ENCODE measurements around the gene MYO5B. TPM values are rescaled to one million over a fixed set of nuclear protein-coding genes. Genes with fewer than 3 reads are reported as not detected.

The MYO5B gene
- total and polyA plus RNA-seq, 2 of the 4 experiments (the other 2 are of a cell fraction), result 0.24 to 0.54 TPM

- Histone ChIP-seq H4K5ac (ENCODE audit: low read depth, low read length) (peak overlapping the region; percentile 4; the same call in 1 of the 2 replicates), H3K36me3 (ENCODE audit: control insufficient read depth, insufficient read depth, low read length) (no peaks in the 10 kb centered on the region), H3K4me3 (ENCODE audit: insufficient read depth, low read depth, low read length) (no peak overlapping the region), H4K8ac (ENCODE audit: low read depth in 2 of 2, low read length in 2 of 2) (peak overlapping the region; percentile 80 to 91; a peak in 2 of 4 replicates), H2AK9ac (replicated peaks; ENCODE audit: low read depth, low read length, poor library complexity) (no peak overlapping the region), H3K4me1 (ENCODE audit: control insufficient read depth, insufficient read depth, low read length) (peaks cover 5% of the 10 kb centered on the region; the same call in 1 of the 2 replicates), H3K4ac (ENCODE audit: low read depth, low read length) (peak overlapping the region; percentile 93), H2BK20ac (ENCODE audit: low read depth, low read length) (peak overlapping the region; percentile 92), H3K79me1 (ENCODE audit: low read depth in 1 of 2, low read length in 2 of 2) (0 out of 4 replicates have a peak, but pooled peaks cover 0 to 2% of the 10 kb centered on the region in 2 experiments), H2AFZ (replicated peaks; ENCODE audit: low read length, poor library complexity) (no peak overlapping the region), H3K9me1 (ENCODE audit: insufficient read depth, low read length) (peaks cover 8% of the 10 kb centered on the region; the same call in 1 of the 2 replicates), H3K14ac (replicated peaks; ENCODE audit: low read depth, low read length) (0 out of 2 replicates have a peak overlapping the region, but pooled peaks have one; percentile 74), H3K18ac (ENCODE audit: low read depth, low read length) (peak overlapping the region; percentile 51; the same call in 1 of the 2 replicates), H3K4me2 (ENCODE audit: low read depth, low read length) (no peak overlapping the region), H2AK5ac (ENCODE audit: low read depth, low read length) (peak overlapping the region; percentile 99), H3K23ac (ENCODE audit: low read depth, low read length) (peak overlapping the region; percentile 12; the same call in 1 of the 2 replicates), H3K9me3 (ENCODE audit: control insufficient read depth, insufficient read depth, low read length) (peaks cover 3% of the 10 kb centered on the region; the same call in 1 of the 2 replicates), H2BK120ac (ENCODE audit: low read depth, low read length) (peak overlapping the region; percentile 98), H4K91ac (ENCODE audit: insufficient read depth, low read depth, low read length) (peak overlapping the region; percentile 91), H3K56ac (ENCODE audit: extremely low read depth, insufficient read depth, low read length) (no peak overlapping the region), H3K9ac (ENCODE audit: low read depth, low read length) (no peak overlapping the region), H2BK5ac (ENCODE audit: low read depth, low read length, poor library complexity, severe bottlenecking) (no peak overlapping the region), H4K20me1 (ENCODE audit: insufficient read depth, low read length) (no peaks in the 10 kb centered on the region), H2BK15ac (ENCODE audit: low read depth, low read length) (peak overlapping the region; percentile 100; the same call in 2 of the 3 replicates), H3K27ac (ENCODE audit: insufficient read depth, low read length) (no peak overlapping the region), H3K27me3 (ENCODE audit: control insufficient read depth, insufficient read depth, low read length) (no peaks in the 10 kb centered on the region)
- ChIA-PET POLR2A (ENCODE audit: unreplicated experiment) (no interaction called here), CTCF (interaction anchor here (0.5 to 0.6 kb wide), 4 partner anchors 39 to 1190 kb away, joined by 4 to 7 read pairs (median 6); no protein-coding TSS in a partner anchor)
- in situ Hi-C loops (cut with MboI; ENCODE audit: low sequenced_read_pairs) (no loop called here), intact Hi-C loops (cut with micrococcal nuclease) (loop anchor here (2.0 kb wide), 1 partner anchor 21 kb away; the partner anchor contains the start of gene ACAA2), dilution Hi-C loops (cut with HindIII; ENCODE audit: low sequenced_read_pairs, unreplicated experiment) (no loop called here)
- WGBS, 2 experiments (ENCODE audit: extremely low coverage in 2 of 2, insufficient read length in 1 of 2), result 100% methylated on average over 2 of the region's 4 CpGs; no CpG with 5 or more reads in 1 of the 2 experiments
- ATAC-seq (ENCODE audit: low read depth) (no peak), DNase-seq (no peak)
- no peak for TF ChIP-seq NFE2L2 (IDR thresholded peaks at IDR 0.05; ENCODE audit: low read depth, low read length)
- no peak for TF ChIP-seq POLR2A (IDR thresholded peaks at IDR 0.05; ENCODE audit: low read depth, low read length)
- no peak for TF ChIP-seq CTCF (conservative IDR thresholded peaks at IDR 0.05; ENCODE audit: low read depth, low read length)
- no peak for TF ChIP-seq FOS (IDR thresholded peaks at IDR 0.05; ENCODE audit: low read depth, low read length)
- no peak for TF ChIP-seq RCOR1 (IDR thresholded peaks at IDR 0.05; ENCODE audit: insufficient replicate concordance, low read length)
- no peak for TF ChIP-seq MXI1 (IDR thresholded peaks at IDR 0.05; ENCODE audit: borderline replicate concordance, low read depth, low read length)
- TF ChIP-seq USF2 (IDR thresholded peaks at IDR 0.05; ENCODE audit: low read depth, low read length), result no peak
- no peak for TF ChIP-seq SMC3 (IDR thresholded peaks at IDR 0.05; ENCODE audit: low read depth, low read length)
- no peak for TF ChIP-seq CEBPB (IDR thresholded peaks at IDR 0.05; ENCODE audit: low read depth, low read length)
- no peak for TF ChIP-seq ELK1 (IDR thresholded peaks at IDR 0.05; ENCODE audit: borderline replicate concordance, low read depth, low read length)
- TF ChIP-seq MAFK (IDR thresholded peaks at IDR 0.05; ENCODE audit: low read depth, low read length), result no peak
- no peak for TF ChIP-seq MAZ (IDR thresholded peaks at IDR 0.05; ENCODE audit: borderline replicate concordance, low read depth, low read length)
- no peak for TF ChIP-seq CHD1 (IDR thresholded peaks at IDR 0.05; ENCODE audit: low read depth, low read length)
- TF ChIP-seq BHLHE40 (IDR thresholded peaks at IDR 0.05; ENCODE audit: low read depth, low read length), result no peak
- no peak for TF ChIP-seq RAD21 (IDR thresholded peaks at IDR 0.05; ENCODE audit: low read length)
- TF ChIP-seq RFX5 (IDR thresholded peaks at IDR 0.05; ENCODE audit: low read depth, low read length), result no peak
- no TSS peak for BruUV-seq (replicated peaks)
Observed at GRCh38 chr18:49833814-49834213, 361.1 kb downstream of the MYO5B start.

All from IMR-90 (cell line).